ENCODE measurements around the gene FOXO3.

GRCh38 chr6:108616544-108616943 is 55.8 kb downstream of the FOXO3 start:
- TF ChIP-seq EZH2 (IDR thresholded peaks at IDR 0.05) (no peak), POLR2AphosphoS5 (IDR thresholded peaks at IDR 0.05; ENCODE audit: borderline replicate concordance, low read depth, low read length) (no peak)
